Stomach (tissue), 9 donors: ENCODE measurements around the gene STPG2. TPM values are rescaled to one million over a fixed set of nuclear protein-coding genes. Genes with fewer than 3 reads are reported as not detected.

Source experiments
- DNase-seq, 2 donors: peaks; one replicate each; pipeline versions ENCODE4 v3.0.0 to v3.0.0-alpha.2; 2013 to 2019
- H3K27ac ChIP-seq, 5 donors: fragments of 200-600 bp in 4 of 5; sonication (generic) in 4 of 5; one replicate each; pipeline ENCODE4 v1.5.1; 2013 to 2019; ENCODE audit warnings: mild to moderate bottlenecking in 1 of 5, moderate library complexity in 1 of 5
- H3K27me3 ChIP-seq, 3 donors: fragments of 200-600 bp; sonication (generic); one replicate each; pipeline ENCODE4 v1.5.1; 2017 to 2019; ENCODE audit warnings: mixed run types in 1 of 3
- H3K36me3 ChIP-seq, 4 donors: fragments of 200-600 bp; sonication (generic); 1 replicate in 3 of 4; 2 replicates in 1 of 4; pipeline ENCODE4 v1.5.1; 2016 to 2019
- H3K4me1 ChIP-seq, 4 donors: fragments of 200-600 bp; sonication (generic); one replicate each; pipeline ENCODE4 v1.5.1; 2016 to 2019
- H3K4me3 ChIP-seq, 4 donors: fragments of 200-600 bp; sonication (generic) in 3 of 4; one replicate each; pipeline ENCODE4 v1.5.1; 2016 to 2019; ENCODE audit warnings: mild to moderate bottlenecking in 1 of 4
- H3K9me3 ChIP-seq, 4 donors: fragments of 200-600 bp; sonication (generic); one replicate each; pipeline ENCODE4 v1.5.1; 2016 to 2019
- CTCF ChIP-seq, 7 experiments: fragments of 450-650 bp in 4 of 7; fragments of 200-600 bp in 3 of 7; sonication (generic) in 3 of 7; IDR thresholded peaks; one replicate each; pipeline ENCODE4 v1.5.1; 2016 to 2019; ENCODE audit warnings: antibody characterized with exemption in 7 of 7, control low read depth in 2 of 7, mild to moderate bottlenecking in 1 of 7
- EP300 ChIP-seq: sonication (generic); formaldehyde crosslinking; IDR thresholded peaks from one replicate; pipeline ENCODE4 v1.6.1; 2017; ENCODE audit warnings: antibody characterized with exemption
- POLR2A ChIP-seq, 4 donors: fragments of 450-650 bp; IDR thresholded peaks; one replicate each; pipeline ENCODE4 v1.6.1; 2016; ENCODE audit warnings: antibody characterized with exemption in 4 of 4, control low read depth in 2 of 4, mild to moderate bottlenecking in 1 of 4, moderate library complexity in 1 of 4
- POLR2AphosphoS5 ChIP-seq, 3 donors: sonication (generic); formaldehyde crosslinking; IDR thresholded peaks; one replicate each; pipeline ENCODE4 v1.6.1; 2016; ENCODE audit warnings: antibody characterized with exemption in 3 of 3
- WGBS, 5 donors: extraction: QIAGEN DNeasy Blood & Tissue Kit in 3 of 5; methylation state at CpG; one replicate each; pipeline versions ENCODE4 v1.1.5 to v1.1.7; 2013 to 2018; 5-methylcytosine and 5-hydroxymethylcytosine counted together
- intact Hi-C: fragments of 100-400 bp; cut with DNase I; formaldehyde crosslinking; loops from one replicate; pipeline ENCODE4 v1.15.1; 2023; ENCODE audit warnings: low total_unique reads
- polyA plus RNA-seq, 3 donors: library from polyadenylated mRNA; stranded (reverse); fragments of 200-250 nt; gene quantifications; one replicate each; pipeline ENCODE4 v1.2.3, GENCODE V29; 2013
- total RNA-seq, 5 donors: library from RNA; depleted of rRNA; stranded (reverse); fragments of >200 nt; gene quantifications; one replicate each; pipeline versions ENCODE4 v1.1.0 to v1.2.3, GENCODE V29; 2014 to 2016
- donor health status: healthy with polysubstance abuse.
- donor health status: Bipolar disorder and iron deficiency.
- donor health status: healthy.

STPG2 gene
- total and polyA plus RNA-seq, 8 donors, result 0.05 to 0.89 (median 0.49) TPM; not detected in 4

- DNase-seq, result no peak
- TF ChIP-seq CTCF (IDR thresholded peaks at IDR 0.05) (no peak), POLR2A (IDR thresholded peaks at IDR 0.05) (no peak), POLR2AphosphoS5 (IDR thresholded peaks at IDR 0.05) (no peak), EP300 (no peak)
- H3K4me3 ChIP-seq, result no peak overlapping the region
- H3K4me1 ChIP-seq, result no peaks in the 10 kb centered on the region
- no peaks in the 10 kb centered on the region for H3K27me3 ChIP-seq
- no peak overlapping the region for H3K27ac ChIP-seq
- WGBS, 5 donors, result 57 to 78% (median 60%) methylated on average over 2 of the region's 2 CpGs
- intact Hi-C loops, result no loop called here
- H3K36me3 ChIP-seq, result no peaks in the 10 kb centered on the region
- H3K9me3 ChIP-seq, result peaks cover 0 to 52% (median 21%) of the 10 kb centered on the region in 4 donors
Observed at GRCh38 chr4:98027827-98028226, 115.4 kb downstream of the STPG2 start.

- DNase-seq, result no peak
- TF ChIP-seq EP300, result no peak
- no peak for TF ChIP-seq POLR2AphosphoS5 (IDR thresholded peaks at IDR 0.05)
- TF ChIP-seq POLR2A (IDR thresholded peaks at IDR 0.05), result no peak
- no peak for TF ChIP-seq CTCF (IDR thresholded peaks at IDR 0.05)
- H3K36me3 ChIP-seq, result no peaks in the 10 kb centered on the region
- no peaks in the 10 kb centered on the region for H3K4me1 ChIP-seq
- H3K27ac ChIP-seq, result no peak overlapping the region
- H3K4me3 ChIP-seq, result no peak overlapping the region
- intact Hi-C loops, result no loop called here
- H3K9me3 ChIP-seq, result peaks cover 0 to 50% (median 21%) of the 10 kb centered on the region in 4 donors
- WGBS, 5 donors, result 86 to 94% (median 88%) methylated on average over 3 of the region's 3 CpGs
- H3K27me3 ChIP-seq, result no peaks in the 10 kb centered on the region
Observed at GRCh38 chr4:98026362-98026761, 116.9 kb downstream of the STPG2 start.

GRCh38 chr4:98006814-98007412 lies 136.4 kb downstream of the STPG2 start:
- peaks cover 0 to 35% (median 25%) of the 10 kb centered on the region in 4 donors for H3K9me3 ChIP-seq
- DNase-seq, result no peak
- TF ChIP-seq EP300, result no peak
- TF ChIP-seq POLR2A (IDR thresholded peaks at IDR 0.05), result no peak
- no peak for TF ChIP-seq POLR2AphosphoS5 (IDR thresholded peaks at IDR 0.05)
- no peak for TF ChIP-seq CTCF (IDR thresholded peaks at IDR 0.05)
- no peak overlapping the region for H3K27ac ChIP-seq
- H3K27me3 ChIP-seq, result no peaks in the 10 kb centered on the region
- intact Hi-C loops, result no loop called here
- 44 to 76% (median 70%) methylated on average over 3 of the region's 3 CpGs for WGBS, 5 donors
- H3K36me3 ChIP-seq, result no peaks in the 10 kb centered on the region
- no peak overlapping the region for H3K4me3 ChIP-seq
- no peaks in the 10 kb centered on the region for H3K4me1 ChIP-seq

GRCh38 chr4:98006060-98006459 lies 137.2 kb downstream of the STPG2 start:
- DNase-seq, result no peak
- Histone ChIP-seq H3K4me3 (no peak overlapping the region), H3K27me3 (no peaks in the 10 kb centered on the region), H3K27ac (no peak overlapping the region), H3K4me1 (no peaks in the 10 kb centered on the region), H3K36me3 (no peaks in the 10 kb centered on the region), H3K9me3 (peaks cover 0 to 28% (median 19%) of the 10 kb centered on the region in 4 donors)
- WGBS, 5 donors, result 64 to 88% (median 73%) methylated on average over 1 of the region's 1 CpG
- TF ChIP-seq CTCF (IDR thresholded peaks at IDR 0.05) (no peak), POLR2AphosphoS5 (IDR thresholded peaks at IDR 0.05) (no peak), POLR2A (IDR thresholded peaks at IDR 0.05) (no peak), EP300 (no peak)
- intact Hi-C loops, result no loop called here
